Amniotic stem cell (primary cell): ENCODE measurements around the gene MARS1.
A peak's percentile ranks its signal among the peaks of the same experiment; 100 is the strongest.

ENCODE experiments used
- DNase-seq: peaks from one replicate; lab custom pipeline; 2025; lab: John Stamatoyannopoulos, UW

Gene MARS1

GRCh38 chr12:57518176-57518919 is 30.5 kb downstream of the MARS1 start:
- no peak for DNase-seq

- DNase-seq: no peak
Measured at GRCh38 chr12:57518920-57519795, 31.3 kb downstream of the MARS1 start.

- DNase-seq: no peak
Measured at GRCh38 chr12:57519796-57520052, 31.9 kb downstream of the MARS1 start.

GRCh38 chr12:57520053-57520818 is 32.4 kb downstream of the MARS1 start, which contains the start of gene DDIT3:
Gene DDIT3, minus strand, starts transcription at chr12:57520514. Its CDS starts 3,108 bp downstream, at chr12:57517406.
- DNase-seq: peak; percentile 99

GRCh38 chr12:57521525-57522010 is 33.7 kb downstream of the MARS1 start:
- no peak for DNase-seq

GRCh38 chr12:57522011-57522886 is 34.4 kb downstream of the MARS1 start, which contains the start of gene MBD6:
Gene MBD6, plus strand, starts transcription at chr12:57522824. Its CDS starts 1,480 bp downstream, at chr12:57524304.
- DNase-seq: peak; percentile 58

- peak; percentile 30 for DNase-seq
Measured at GRCh38 chr12:57522887-57523705, 35.2 kb downstream of the MARS1 start.

GRCh38 chr12:57523706-57524614 is 36.1 kb downstream of the MARS1 start:
- no peak for DNase-seq

- no peak for DNase-seq
Measured at GRCh38 chr12:57524814-57525614, 37.1 kb downstream of the MARS1 start.

- DNase-seq: no peak
Measured at GRCh38 chr12:57525615-57526383, 37.9 kb downstream of the MARS1 start.

- DNase-seq: no peak
Measured at GRCh38 chr12:57526477-57527126, 38.7 kb downstream of the MARS1 start.

- no peak for DNase-seq
Measured at GRCh38 chr12:57527184-57527583, 39.3 kb downstream of the MARS1 start.

- no peak for DNase-seq
Measured at GRCh38 chr12:57528176-57528575, 40.3 kb downstream of the MARS1 start.

GRCh38 chr12:57528831-57529555 is 41.1 kb downstream of the MARS1 start:
- DNase-seq: no peak

GRCh38 chr12:57529831-57530230 is 42.0 kb downstream of the MARS1 start:
- no peak for DNase-seq

- DNase-seq: no peak
Measured at GRCh38 chr12:57530396-57531142, 42.7 kb downstream of the MARS1 start.
